ENCODE data around the gene TRAF4.
"Not testable (repeated sequence)": the region's sequence is repeated elsewhere in the genome, so short reads cannot be mapped to it uniquely, and the experiment has no call there.

TRAF4 gene

DNA sequence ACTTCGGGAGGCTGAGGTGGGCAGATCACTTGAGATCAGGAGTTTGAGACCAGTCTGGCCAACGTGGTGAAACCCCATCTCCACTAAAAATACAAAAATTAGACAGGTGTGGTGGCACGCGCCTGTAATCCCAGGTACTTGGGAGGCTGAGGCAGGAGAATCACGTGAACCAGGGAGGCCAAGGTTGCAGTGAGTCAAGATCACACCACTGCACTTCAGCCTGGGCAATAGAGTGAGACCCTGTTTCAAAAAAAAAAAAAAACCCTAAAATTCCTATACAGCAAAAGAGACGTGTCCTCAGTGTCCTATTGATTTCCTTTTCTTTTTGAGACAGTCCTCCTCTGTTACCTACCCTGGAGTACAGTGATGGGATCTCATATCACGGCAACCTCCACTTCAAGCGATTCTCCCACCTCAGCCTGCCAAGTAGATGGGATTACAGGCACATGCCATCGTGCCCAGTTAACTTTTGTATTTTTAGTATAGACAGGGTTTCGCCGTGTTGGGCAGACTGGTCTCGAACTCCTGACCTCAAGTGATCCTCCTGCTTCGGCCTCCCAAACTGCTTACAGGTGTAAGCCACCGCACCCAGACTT, 51.1 kb downstream of the TRAF4 start:
- not testable (repeated sequence) for DNase-seq

DNA sequence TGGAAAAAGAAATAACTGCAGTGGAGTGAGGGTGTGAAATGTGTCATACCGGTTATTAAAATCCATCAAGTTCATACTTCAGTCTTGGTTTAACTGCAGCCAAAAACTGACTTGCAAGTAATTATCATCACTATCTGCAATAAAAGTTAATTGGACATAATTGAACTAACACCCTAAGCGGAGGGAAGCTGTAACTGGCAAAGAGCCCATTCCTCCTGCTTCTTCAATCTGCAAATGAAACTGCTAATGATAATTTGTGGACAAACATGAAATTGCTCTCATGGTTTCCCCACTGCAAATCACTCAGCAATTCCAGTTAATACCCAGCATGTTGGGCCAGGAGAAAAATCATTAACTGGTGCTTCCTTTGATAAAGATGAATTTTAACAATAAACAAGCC, 52.3 kb downstream of the TRAF4 start:
- DNase-seq, result no peak
